Measurements from ENCODE around the gene AASDHPPT. TPM values are rescaled to one million over a fixed set of nuclear protein-coding genes. Genes with fewer than 3 reads are reported as not detected.

The AASDHPPT gene
- total and polyA plus RNA-seq, 2 of the 4 experiments (the other 2 are of a cell fraction), result 22.0 to 56.3 TPM

DNA sequence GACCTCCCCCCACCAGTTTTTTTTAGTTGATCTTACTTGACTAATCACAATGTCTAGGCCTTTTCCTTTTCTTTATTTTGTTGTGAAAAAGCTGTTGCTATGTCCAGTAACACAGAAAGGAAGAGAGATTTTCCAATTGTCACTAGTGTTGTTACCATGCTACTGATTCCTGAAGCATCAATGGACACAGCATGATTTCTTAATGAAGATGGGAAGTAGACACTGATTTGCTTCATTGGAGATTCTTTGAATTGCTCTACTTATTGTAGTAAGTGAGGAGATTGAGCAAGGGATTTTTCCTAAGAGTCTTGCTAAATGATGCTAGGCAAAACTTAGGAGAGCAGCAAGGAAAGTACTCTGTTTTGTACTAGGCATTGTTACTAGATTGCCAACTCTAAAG is 4.6 kb downstream of the AASDHPPT start:
- Histone ChIP-seq H2BK120ac (ENCODE audit: low read depth, low read length) (no peak overlapping the region), H3K9me3 (ENCODE audit: control insufficient read depth, insufficient read depth, low read length) (no peaks in the 10 kb centered on the region), H3K27ac (ENCODE audit: insufficient read depth, low read length) (no peak overlapping the region), H3K23ac (ENCODE audit: low read depth, low read length) (no peak overlapping the region), H2AK5ac (ENCODE audit: low read depth, low read length) (no peak overlapping the region), H3K4me2 (ENCODE audit: low read depth, low read length) (no peak overlapping the region), H3K79me1 (ENCODE audit: low read depth in 1 of 2, low read length in 2 of 2) (peaks cover 10 to 43% of the 10 kb centered on the region in 2 experiments), H4K20me1 (ENCODE audit: insufficient read depth, low read length) (peaks cover 3% of the 10 kb centered on the region; the same call in 1 of the 2 replicates), H3K36me3 (ENCODE audit: control insufficient read depth, insufficient read depth, low read length) (peaks cover 16% of the 10 kb centered on the region), H3K18ac (ENCODE audit: low read depth, low read length) (no peak overlapping the region), H3K56ac (ENCODE audit: extremely low read depth, insufficient read depth, low read length) (no peak overlapping the region), H2AK9ac (replicated peaks; ENCODE audit: low read depth, low read length, poor library complexity) (no peak overlapping the region), H3K9ac (ENCODE audit: low read depth, low read length) (no peak overlapping the region), H3K27me3 (ENCODE audit: control insufficient read depth, insufficient read depth, low read length) (no peaks in the 10 kb centered on the region), H3K14ac (replicated peaks; ENCODE audit: low read depth, low read length) (no peak overlapping the region), H2BK15ac (ENCODE audit: low read depth, low read length) (no peak overlapping the region), H4K91ac (ENCODE audit: insufficient read depth, low read depth, low read length) (no peak overlapping the region), H2BK5ac (ENCODE audit: low read depth, low read length, poor library complexity, severe bottlenecking) (no peak overlapping the region), H2BK20ac (ENCODE audit: low read depth, low read length) (no peak overlapping the region), H3K4ac (ENCODE audit: low read depth, low read length) (no peak overlapping the region), H3K4me3 (ENCODE audit: insufficient read depth, low read depth, low read length) (no peak overlapping the region), H4K5ac (ENCODE audit: low read depth, low read length) (no peak overlapping the region), H3K4me1 (ENCODE audit: control insufficient read depth, insufficient read depth, low read length) (peaks cover 3% of the 10 kb centered on the region), H4K8ac (ENCODE audit: low read depth in 2 of 2, low read length in 2 of 2) (no peak overlapping the region), H2AFZ (replicated peaks; ENCODE audit: low read length, poor library complexity) (no peak overlapping the region), H3K9me1 (ENCODE audit: insufficient read depth, low read length) (no peaks in the 10 kb centered on the region)
- ChIA-PET POLR2A (ENCODE audit: unreplicated experiment) (no interaction called here), CTCF (interaction anchor here (1.7 kb wide), 1 partner anchor 9 kb away, joined by 4 read pairs; no protein-coding TSS in a partner anchor)
- TF ChIP-seq BHLHE40 (IDR thresholded peaks at IDR 0.05; ENCODE audit: low read depth, low read length) (no peak), POLR2A (IDR thresholded peaks at IDR 0.05; ENCODE audit: low read depth, low read length) (no peak), NFE2L2 (IDR thresholded peaks at IDR 0.05; ENCODE audit: low read depth, low read length) (no peak), RCOR1 (IDR thresholded peaks at IDR 0.05; ENCODE audit: insufficient replicate concordance, low read length) (no peak), RFX5 (IDR thresholded peaks at IDR 0.05; ENCODE audit: low read depth, low read length) (no peak), CHD1 (IDR thresholded peaks at IDR 0.05; ENCODE audit: low read depth, low read length) (no peak), MAFK (IDR thresholded peaks at IDR 0.05; ENCODE audit: low read depth, low read length) (no peak), FOS (IDR thresholded peaks at IDR 0.05; ENCODE audit: low read depth, low read length) (no peak), CEBPB (IDR thresholded peaks at IDR 0.05; ENCODE audit: low read depth, low read length) (no peak), SMC3 (IDR thresholded peaks at IDR 0.05; ENCODE audit: low read depth, low read length) (no peak), MXI1 (IDR thresholded peaks at IDR 0.05; ENCODE audit: borderline replicate concordance, low read depth, low read length) (no peak), MAZ (IDR thresholded peaks at IDR 0.05; ENCODE audit: borderline replicate concordance, low read depth, low read length) (no peak)
- TF ChIP-seq, protein P1, sequence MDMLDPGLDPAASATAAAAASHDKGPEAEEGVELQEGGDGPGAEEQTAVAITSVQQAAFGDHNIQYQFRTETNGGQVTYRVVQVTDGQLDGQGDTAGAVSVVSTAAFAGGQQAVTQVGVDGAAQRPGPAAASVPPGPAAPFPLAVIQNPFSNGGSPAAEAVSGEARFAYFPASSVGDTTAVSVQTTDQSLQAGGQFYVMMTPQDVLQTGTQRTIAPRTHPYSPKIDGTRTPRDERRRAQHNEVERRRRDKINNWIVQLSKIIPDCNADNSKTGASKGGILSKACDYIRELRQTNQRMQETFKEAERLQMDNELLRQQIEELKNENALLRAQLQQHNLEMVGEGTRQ (IDR thresholded peaks at IDR 0.05; ENCODE audit: low read depth, low read length), result no peak
- TF ChIP-seq, protein P2, sequence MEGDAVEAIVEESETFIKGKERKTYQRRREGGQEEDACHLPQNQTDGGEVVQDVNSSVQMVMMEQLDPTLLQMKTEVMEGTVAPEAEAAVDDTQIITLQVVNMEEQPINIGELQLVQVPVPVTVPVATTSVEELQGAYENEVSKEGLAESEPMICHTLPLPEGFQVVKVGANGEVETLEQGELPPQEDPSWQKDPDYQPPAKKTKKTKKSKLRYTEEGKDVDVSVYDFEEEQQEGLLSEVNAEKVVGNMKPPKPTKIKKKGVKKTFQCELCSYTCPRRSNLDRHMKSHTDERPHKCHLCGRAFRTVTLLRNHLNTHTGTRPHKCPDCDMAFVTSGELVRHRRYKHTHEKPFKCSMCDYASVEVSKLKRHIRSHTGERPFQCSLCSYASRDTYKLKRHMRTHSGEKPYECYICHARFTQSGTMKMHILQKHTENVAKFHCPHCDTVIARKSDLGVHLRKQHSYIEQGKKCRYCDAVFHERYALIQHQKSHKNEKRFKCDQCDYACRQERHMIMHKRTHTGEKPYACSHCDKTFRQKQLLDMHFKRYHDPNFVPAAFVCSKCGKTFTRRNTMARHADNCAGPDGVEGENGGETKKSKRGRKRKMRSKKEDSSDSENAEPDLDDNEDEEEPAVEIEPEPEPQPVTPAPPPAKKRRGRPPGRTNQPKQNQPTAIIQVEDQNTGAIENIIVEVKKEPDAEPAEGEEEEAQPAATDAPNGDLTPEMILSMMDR (conservative IDR thresholded peaks at IDR 0.05; ENCODE audit: low read depth, low read length), result no peak
- TF ChIP-seq, protein P3, sequence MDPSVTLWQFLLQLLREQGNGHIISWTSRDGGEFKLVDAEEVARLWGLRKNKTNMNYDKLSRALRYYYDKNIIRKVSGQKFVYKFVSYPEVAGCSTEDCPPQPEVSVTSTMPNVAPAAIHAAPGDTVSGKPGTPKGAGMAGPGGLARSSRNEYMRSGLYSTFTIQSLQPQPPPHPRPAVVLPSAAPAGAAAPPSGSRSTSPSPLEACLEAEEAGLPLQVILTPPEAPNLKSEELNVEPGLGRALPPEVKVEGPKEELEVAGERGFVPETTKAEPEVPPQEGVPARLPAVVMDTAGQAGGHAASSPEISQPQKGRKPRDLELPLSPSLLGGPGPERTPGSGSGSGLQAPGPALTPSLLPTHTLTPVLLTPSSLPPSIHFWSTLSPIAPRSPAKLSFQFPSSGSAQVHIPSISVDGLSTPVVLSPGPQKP (IDR thresholded peaks at IDR 0.05; ENCODE audit: borderline replicate concordance, low read depth, low read length), result no peak
- in situ Hi-C loops (cut with MboI; ENCODE audit: low sequenced_read_pairs) (no loop called here), intact Hi-C loops (cut with micrococcal nuclease) (loop anchor here (10.0 kb wide), 1 partner anchor 313 kb away; no protein-coding TSS in a partner anchor), dilution Hi-C loops (cut with HindIII; ENCODE audit: low sequenced_read_pairs, unreplicated experiment) (no loop called here)
- BruUV-seq (replicated peaks), result no TSS peak
- DNase-seq (no peak), ATAC-seq (ENCODE audit: low read depth) (no peak)
